MCF 10A (cell line): Measurements from ENCODE around the gene MKNK1. TPM values are rescaled to one million over a fixed set of nuclear protein-coding genes. Genes with fewer than 3 reads are reported as not detected.

Experiments
- BruUV-seq: library from RNA; stranded (reverse); fragments of 400-500 nt; replicated peaks from 2 replicates; lab custom pipeline; 2021; lab: Mats Ljungman, UMichigan
- CTCF ChIA-PET: fragments of 300-600 bp; sonication (Branson Sonifier 250); formaldehyde crosslinking; extraction: SDS; loops from one replicate; lab custom pipeline; 2021; ENCODE audit warnings: antibody characterized with exemption, inconsistent platforms; lab: Yijun Ruan, JAX
- POLR2A ChIA-PET: fragments of 300-600, 350-650 bp; sonication (Branson Sonifier 250); formaldehyde crosslinking; extraction: SDS; loops from one replicate; lab custom pipeline; 2020; ENCODE audit warnings: antibody characterized with exemption, inconsistent platforms; lab: Yijun Ruan, JAX
- DNase-seq: peaks from one replicate; pipeline ENCODE4 v3.0.0-alpha.2; 2018; ENCODE audit not compliant: unreplicated experiment
- H3K27ac Mint-ChIP-seq: one replicate; pipeline ENCODE4 v1.8.0; 2022; ENCODE audit warnings: mild to moderate bottlenecking, low read depth, mixed read lengths; ENCODE audit not compliant: unreplicated experiment
- H3K27me3 Mint-ChIP-seq: one replicate; pipeline ENCODE4 v1.8.0; 2022; ENCODE audit warnings: mixed read lengths; ENCODE audit not compliant: insufficient read depth, unreplicated experiment
- H3K36me3 Mint-ChIP-seq: one replicate; pipeline ENCODE4 v1.8.0; 2022; ENCODE audit warnings: mild to moderate bottlenecking, moderate library complexity, mixed read lengths; ENCODE audit not compliant: insufficient read depth, unreplicated experiment
- H3K4me1 Mint-ChIP-seq: one replicate; pipeline ENCODE4 v1.8.0; 2022; ENCODE audit warnings: mixed read lengths; ENCODE audit not compliant: insufficient read depth, unreplicated experiment
- H3K4me3 Mint-ChIP-seq: one replicate; pipeline ENCODE4 v1.8.0; 2022; ENCODE audit warnings: mild to moderate bottlenecking, moderate library complexity, mixed read lengths; ENCODE audit not compliant: unreplicated experiment
- H3K9me3 Mint-ChIP-seq: one replicate; pipeline ENCODE4 v1.8.0; 2022; ENCODE audit warnings: mixed read lengths; ENCODE audit not compliant: unreplicated experiment
- intact Hi-C: fragments of 100-400 bp; cut with micrococcal nuclease; formaldehyde crosslinking; loops from 2 replicates; pipeline ENCODE4 v1.14.1; 2022
- total RNA-seq: library from RNA; stranded (reverse); gene quantifications from 2 replicates; pipeline ENCODE4 v1.2.3, GENCODE V29; 2022
- TF ChIP-seq, protein P1 (sequence below): fragments of 200-600 bp; IDR thresholded peaks from one replicate; pipeline ENCODE4 v1.8.0; 2022; ENCODE audit warnings: antibody characterized with exemption, mild to moderate bottlenecking; ENCODE audit not compliant: unreplicated experiment

MKNK1 gene
- total RNA-seq, 1 experiment from 2014 or later = 25.6 TPM

- intact Hi-C loops = no loop called here
- no TSS peak for BruUV-seq
- no peak overlapping the region for H3K4me3 Mint-ChIP-seq
- no peaks in the 10 kb centered on the region for H3K9me3 Mint-ChIP-seq
- peaks cover 7% of the 10 kb centered on the region for H3K4me1 Mint-ChIP-seq
- ChIA-PET CTCF (interaction anchor here (0.6 to 1.2 kb wide), 3 partner anchors 9 to 70 kb away, joined by 3 to 4 read pairs (median 3); no protein-coding TSS in a partner anchor), POLR2A (interaction anchor here (0.6 to 2.2 kb wide), 2 partner anchors 9 to 116 kb away, joined by 3 to 13 read pairs; partner anchors contain the start of gene MKNK1)
- no peak for DNase-seq
- H3K36me3 Mint-ChIP-seq = peaks cover 36% of the 10 kb centered on the region
- H3K27ac Mint-ChIP-seq = no peak overlapping the region
- H3K27me3 Mint-ChIP-seq = no peaks in the 10 kb centered on the region
- TF ChIP-seq, protein P1, sequence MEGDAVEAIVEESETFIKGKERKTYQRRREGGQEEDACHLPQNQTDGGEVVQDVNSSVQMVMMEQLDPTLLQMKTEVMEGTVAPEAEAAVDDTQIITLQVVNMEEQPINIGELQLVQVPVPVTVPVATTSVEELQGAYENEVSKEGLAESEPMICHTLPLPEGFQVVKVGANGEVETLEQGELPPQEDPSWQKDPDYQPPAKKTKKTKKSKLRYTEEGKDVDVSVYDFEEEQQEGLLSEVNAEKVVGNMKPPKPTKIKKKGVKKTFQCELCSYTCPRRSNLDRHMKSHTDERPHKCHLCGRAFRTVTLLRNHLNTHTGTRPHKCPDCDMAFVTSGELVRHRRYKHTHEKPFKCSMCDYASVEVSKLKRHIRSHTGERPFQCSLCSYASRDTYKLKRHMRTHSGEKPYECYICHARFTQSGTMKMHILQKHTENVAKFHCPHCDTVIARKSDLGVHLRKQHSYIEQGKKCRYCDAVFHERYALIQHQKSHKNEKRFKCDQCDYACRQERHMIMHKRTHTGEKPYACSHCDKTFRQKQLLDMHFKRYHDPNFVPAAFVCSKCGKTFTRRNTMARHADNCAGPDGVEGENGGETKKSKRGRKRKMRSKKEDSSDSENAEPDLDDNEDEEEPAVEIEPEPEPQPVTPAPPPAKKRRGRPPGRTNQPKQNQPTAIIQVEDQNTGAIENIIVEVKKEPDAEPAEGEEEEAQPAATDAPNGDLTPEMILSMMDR = no peak
Measured at GRCh38 chr1:46594063-46594462, 10.0 kb downstream of the MKNK1 start.

GRCh38 chr1:46592823-46593222, 11.2 kb downstream of the MKNK1 start:
- CTCF ChIA-PET = interaction anchor here (0.6 to 1.2 kb wide), 2 partner anchors 10 to 67 kb away, joined by 3 read pairs; no protein-coding TSS in a partner anchor
- H3K27ac Mint-ChIP-seq = no peak overlapping the region
- peaks cover 7% of the 10 kb centered on the region for H3K4me1 Mint-ChIP-seq
- H3K27me3 Mint-ChIP-seq = no peaks in the 10 kb centered on the region
- DNase-seq = no peak
- no TSS peak for BruUV-seq
- POLR2A ChIA-PET = interaction anchor here (2.2 kb wide), 1 partner anchor 11 kb away, joined by 13 read pairs; the partner anchor contains the start of gene MKNK1
- intact Hi-C loops = no loop called here
- H3K36me3 Mint-ChIP-seq = peaks cover 36% of the 10 kb centered on the region
- TF ChIP-seq, protein P1 = no peak
- H3K4me3 Mint-ChIP-seq = no peak overlapping the region
- no peaks in the 10 kb centered on the region for H3K9me3 Mint-ChIP-seq

DNA sequence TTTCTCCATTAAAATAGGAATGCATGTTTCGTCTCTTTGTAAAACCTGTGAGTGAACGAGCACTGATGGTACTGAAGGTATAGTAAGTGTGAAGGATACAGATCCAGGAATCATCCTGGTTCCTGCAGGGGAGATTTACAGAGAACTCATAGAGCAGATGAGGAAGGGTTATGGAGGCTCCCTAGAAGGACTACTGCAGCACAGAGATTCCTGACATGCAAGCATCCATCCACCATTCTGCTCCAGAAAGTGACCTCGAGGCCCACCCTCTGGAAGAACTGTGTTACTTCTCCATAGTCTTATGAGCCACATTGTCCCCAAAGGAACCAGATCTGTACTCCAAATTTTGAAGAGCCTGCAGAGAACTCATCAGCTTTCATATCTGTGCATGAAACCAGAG, 14.5 kb downstream of the MKNK1 start:
- no peaks in the 10 kb centered on the region for H3K4me1 Mint-ChIP-seq

GRCh38 chr1:46587069-46587468, 17.0 kb downstream of the MKNK1 start:
- ChIA-PET POLR2A (no interaction called here), CTCF (no interaction called here)
- Mint-ChIP-seq H3K36me3 (peaks cover 45% of the 10 kb centered on the region), H3K27ac (no peak overlapping the region), H3K4me1 (no peaks in the 10 kb centered on the region), H3K27me3 (no peaks in the 10 kb centered on the region), H3K9me3 (no peaks in the 10 kb centered on the region), H3K4me3 (no peak overlapping the region)
- BruUV-seq = no TSS peak
- TF ChIP-seq, protein P1 = no peak
- intact Hi-C loops = no loop called here
- DNase-seq = no peak

More for the DNA sequence above, 14.5 kb downstream of the MKNK1 start:
- H3K27ac Mint-ChIP-seq = no peak overlapping the region
- BruUV-seq = no TSS peak
- H3K4me3 Mint-ChIP-seq = no peak overlapping the region
- TF ChIP-seq, protein P1 = no peak
- POLR2A ChIA-PET = interaction anchor here (1.8 kb wide), 1 partner anchor 15 kb away, joined by 6 read pairs; the partner anchor contains the start of gene MKNK1
- intact Hi-C loops = no loop called here
- no peak for DNase-seq
- no peaks in the 10 kb centered on the region for H3K9me3 Mint-ChIP-seq
- no peaks in the 10 kb centered on the region for H3K27me3 Mint-ChIP-seq
- peaks cover 53% of the 10 kb centered on the region for H3K36me3 Mint-ChIP-seq
- CTCF ChIA-PET = no interaction called here
